HepG2 (cell line): Measurements from ENCODE around the gene MADCAM1. TPM values are rescaled to one million over a fixed set of nuclear protein-coding genes. Genes with fewer than 3 reads are reported as not detected.
A peak's percentile ranks its signal among the peaks of the same experiment; 100 is the strongest.

Experiments used
- ADNP ChIP-seq: sonication (generic); formaldehyde crosslinking; IDR thresholded peaks from 2 replicates; pipeline ENCODE4 v1.4.0; 2020; ENCODE audit warnings: missing genetic modification reagents
- ARNTL ChIP-seq: sonication (generic); formaldehyde crosslinking; IDR thresholded peaks from 2 replicates; pipeline ENCODE4 v1.4.0; 2020; ENCODE audit warnings: mild to moderate bottlenecking, missing genetic modification reagents
- CENPX ChIP-seq: sonication (generic); formaldehyde crosslinking; IDR thresholded peaks from 2 replicates; pipeline ENCODE4 v1.9.0; 2021; ENCODE audit warnings: mild to moderate bottlenecking, missing genetic modification reagents, moderate library complexity
- CTCF ChIP-seq: sonication (generic); formaldehyde crosslinking; IDR thresholded peaks from 2 replicates; pipeline ENCODE4 v1.5.0; 2020; ENCODE audit warnings: mild to moderate bottlenecking, missing genetic modification reagents, moderate library complexity
- FLYWCH1 ChIP-seq: sonication (generic); formaldehyde crosslinking; IDR thresholded peaks from 2 replicates; pipeline ENCODE4 v1.8.1; 2023; ENCODE audit warnings: mild to moderate bottlenecking, missing genetic modification reagents
- KAT8 ChIP-seq: IDR thresholded peaks from 2 replicates; pipeline ENCODE4 v1.6.1; 2016; ENCODE audit warnings: missing genetic modification reagents, missing compliant biosample characterization
- KLF16 ChIP-seq, 2 experiments: sonication (generic) in 1 of 2; formaldehyde crosslinking in 1 of 2; IDR thresholded peaks; 2 replicates each; pipeline versions ENCODE4 v1.6.1 to v1.8.0; 2016 to 2023; ENCODE audit warnings: missing genetic modification reagents in 2 of 2, missing compliant biosample characterization in 1 of 2
- MAZ ChIP-seq, 2 experiments: sonication (generic) in 1 of 2; formaldehyde crosslinking in 1 of 2; IDR thresholded peaks; 2 replicates each; pipeline versions ENCODE4 v1.5.0 to v1.6.1; 2012 to 2020; ENCODE audit warnings: low read depth in 2 of 2, mild to moderate bottlenecking in 2 of 2, borderline replicate concordance in 1 of 2, improper control_type of control experiment in 1 of 2, low read length in 1 of 2, missing genetic modification reagents in 1 of 2, moderate library complexity in 1 of 2
- NR2C2 ChIP-seq: sonication (generic); formaldehyde crosslinking; IDR thresholded peaks from 2 replicates; pipeline ENCODE4 v1.4.0; 2020; ENCODE audit warnings: missing genetic modification reagents, mild to moderate bottlenecking, moderate library complexity, borderline replicate concordance
- PRMT3 ChIP-seq: sonication (generic); formaldehyde crosslinking; IDR thresholded peaks from 2 replicates; pipeline ENCODE4 v1.8.1; 2022; ENCODE audit warnings: low read depth, mild to moderate bottlenecking, moderate library complexity, missing genetic modification reagents, borderline replicate concordance
- RAD21 ChIP-seq: fragments of 450-650 bp; formaldehyde crosslinking; IDR thresholded peaks from 2 replicates; pipeline ENCODE4 v1.5.0; 2020; ENCODE audit warnings: mild to moderate bottlenecking
- SIN3A ChIP-seq: IDR thresholded peaks from 2 replicates; pipeline ENCODE4 v1.6.1; 2011; ENCODE audit warnings: low read depth, mild to moderate bottlenecking, control low read depth, low read length, borderline replicate concordance
- SP5 ChIP-seq: IDR thresholded peaks from 2 replicates; pipeline ENCODE4 v1.6.1; 2016; ENCODE audit warnings: low read depth, borderline replicate concordance
- UBTF ChIP-seq: sonication (generic); formaldehyde crosslinking; IDR thresholded peaks from 2 replicates; pipeline ENCODE4 v1.4.0; 2020; ENCODE audit warnings: mild to moderate bottlenecking, missing genetic modification reagents
- ZBTB46 ChIP-seq: sonication (generic); formaldehyde crosslinking; IDR thresholded peaks from 2 replicates; pipeline ENCODE4 v1.4.0; 2020; ENCODE audit warnings: mild to moderate bottlenecking, missing genetic modification reagents, borderline replicate concordance
- ZHX1 ChIP-seq: sonication (generic); formaldehyde crosslinking; IDR thresholded peaks from 2 replicates; pipeline ENCODE4 v1.8.1; 2022; ENCODE audit warnings: low read depth, mild to moderate bottlenecking, missing genetic modification reagents
- ZNF710 ChIP-seq: sonication (generic); formaldehyde crosslinking; IDR thresholded peaks from 2 replicates; pipeline ENCODE4 v1.5.0; 2020; ENCODE audit warnings: mild to moderate bottlenecking, missing genetic modification reagents, borderline replicate concordance
- polyA plus RNA-seq, 8 experiments: library from polyadenylated mRNA; depleted of rRNA in 3 of 8; stranded (reverse) in 7 of 8; unstranded in 1 of 8; fragments of >200 nt; fragmentation: Illumina TruSeq in 4 of 8; extraction: Trizol in 4 of 8; gene quantifications; 2 replicates each; pipeline versions ENCODE4 v1.2.1 to v1.2.3, GENCODE V29; 2011 to 2016; ENCODE audit warnings: low read depth in 4 of 8, missing spikeins in 1 of 8, mixed read lengths in 1 of 8; ENCODE audit not compliant: insufficient read depth in 1 of 8
- total RNA-seq, 5 experiments: library from RNA; depleted of rRNA; stranded (reverse); fragments of >200 nt; fragmentation: Illumina TruSeq; extraction: Trizol; gene quantifications; 2 replicates each; pipeline ENCODE4 v1.2.3, GENCODE V29; 2016; ENCODE audit warnings: low read depth in 1 of 5

MADCAM1 gene
- total and polyA plus RNA-seq, 2 of the 13 experiments (the other 11 are each of a cell fraction or from before 2014, with no cell fraction given): 0.29 to 0.33 TPM

GRCh38 chr19:495402-496111 is 729 bp upstream of the MADCAM1 start (continued):
- TF ChIP-seq ZNF710 (CRISPR knock-in tag) (no peak), ZBTB46 (CRISPR knock-in tag) (no peak), KLF16 (CRISPR knock-in tag; IDR thresholded peaks at IDR 0.05) (no peak), FLYWCH1 (CRISPR knock-in tag) (no peak), NR2C2 (no peak), CTCF (CRISPR knock-in tag) (peak; percentile 93), ADNP (CRISPR knock-in tag) (peak; percentile 97), ARNTL (CRISPR knock-in tag) (no peak), MAZ (IDR thresholded peaks at IDR 0.05; ENCODE audit: borderline replicate concordance, low read depth, low read length) (no peak), MAZ (CRISPR knock-in tag; IDR thresholded peaks at IDR 0.05; ENCODE audit: low read depth) (peak; percentile 50; the same call in 1 of the 2 replicates), CENPX (CRISPR knock-in tag) (no peak), KAT8 (0 out of 2 replicates have a peak, but pooled peaks have one; percentile 37), ZHX1 (CRISPR knock-in tag) (no peak), SP5 (CRISPR knock-in tag) (0 out of 2 replicates have a peak, but pooled peaks have one; percentile 31), RAD21 (peak; percentile 70), PRMT3 (no peak), SIN3A (no peak), UBTF (CRISPR knock-in tag) (peak; percentile 50; the same call in 1 of the 2 replicates)
